Measurements from ENCODE around the gene WBP2NL. TPM values are rescaled to one million over a fixed set of nuclear protein-coding genes. Genes with fewer than 3 reads are reported as not detected.

WBP2NL gene
- polyA plus RNA-seq, 1 experiment: 0.21 TPM

DNA sequence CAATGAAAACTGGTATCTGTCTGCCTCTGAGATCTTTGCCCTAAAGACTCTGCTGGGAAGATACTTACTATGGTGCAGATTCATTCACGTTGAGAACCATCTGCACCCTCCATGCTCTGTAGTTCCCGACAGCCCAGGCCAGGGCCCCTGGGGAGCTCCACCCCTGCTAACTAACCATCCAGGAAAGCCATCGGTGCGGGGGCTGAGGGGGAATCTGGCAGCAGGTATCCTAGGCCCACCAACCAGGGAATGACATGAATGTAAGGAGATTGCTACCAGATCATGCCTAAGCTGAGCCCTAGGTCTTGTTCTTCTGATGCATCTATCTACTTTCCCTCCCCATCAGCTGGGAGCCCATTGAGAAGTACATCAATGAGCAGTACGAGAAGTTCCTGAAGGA, 11.3 kb upstream of the WBP2NL start:
- ChIA-PET CTCF (no interaction called here), POLR2A (no interaction called here)

DNA sequence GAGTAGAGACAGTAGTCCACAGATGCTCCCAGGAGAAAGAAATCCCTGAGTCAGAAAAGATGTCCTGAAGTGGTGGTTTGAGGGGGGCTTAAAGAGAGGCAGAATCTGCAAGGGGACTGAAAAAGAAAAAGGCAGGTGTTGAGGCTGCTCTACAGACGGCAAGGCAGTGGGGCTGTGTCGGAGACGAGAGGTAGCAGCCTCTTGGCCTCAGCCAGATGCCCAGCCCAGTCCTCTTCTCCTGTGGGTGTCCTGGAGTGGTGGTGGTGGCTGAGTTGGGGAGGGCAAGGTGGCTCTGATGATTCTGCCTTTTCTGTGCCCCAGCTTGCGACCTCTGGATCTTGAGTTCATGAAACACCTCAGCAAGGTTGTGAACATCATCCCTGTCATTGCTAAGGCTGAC, 9.3 kb upstream of the WBP2NL start:
- ChIA-PET CTCF (no interaction called here), POLR2A (no interaction called here)

More for the DNA sequence above, 11.3 kb upstream of the WBP2NL start:
- Histone ChIP-seq H3K27me3 (ENCODE audit: control insufficient read depth, insufficient read depth, low read length) (peaks cover 9% of the 10 kb centered on the region), H3K4me3 (ENCODE audit: low read depth, low read length) (no peak overlapping the region), H3K9me3 (ENCODE audit: control insufficient read depth, insufficient read depth, low read length) (no peaks in the 10 kb centered on the region), H3K27ac (ENCODE audit: low read depth, low read length) (no peak overlapping the region)
- no peak for DNase-seq (ENCODE audit: low read depth, low spot score)
- TF ChIP-seq, protein P1, sequence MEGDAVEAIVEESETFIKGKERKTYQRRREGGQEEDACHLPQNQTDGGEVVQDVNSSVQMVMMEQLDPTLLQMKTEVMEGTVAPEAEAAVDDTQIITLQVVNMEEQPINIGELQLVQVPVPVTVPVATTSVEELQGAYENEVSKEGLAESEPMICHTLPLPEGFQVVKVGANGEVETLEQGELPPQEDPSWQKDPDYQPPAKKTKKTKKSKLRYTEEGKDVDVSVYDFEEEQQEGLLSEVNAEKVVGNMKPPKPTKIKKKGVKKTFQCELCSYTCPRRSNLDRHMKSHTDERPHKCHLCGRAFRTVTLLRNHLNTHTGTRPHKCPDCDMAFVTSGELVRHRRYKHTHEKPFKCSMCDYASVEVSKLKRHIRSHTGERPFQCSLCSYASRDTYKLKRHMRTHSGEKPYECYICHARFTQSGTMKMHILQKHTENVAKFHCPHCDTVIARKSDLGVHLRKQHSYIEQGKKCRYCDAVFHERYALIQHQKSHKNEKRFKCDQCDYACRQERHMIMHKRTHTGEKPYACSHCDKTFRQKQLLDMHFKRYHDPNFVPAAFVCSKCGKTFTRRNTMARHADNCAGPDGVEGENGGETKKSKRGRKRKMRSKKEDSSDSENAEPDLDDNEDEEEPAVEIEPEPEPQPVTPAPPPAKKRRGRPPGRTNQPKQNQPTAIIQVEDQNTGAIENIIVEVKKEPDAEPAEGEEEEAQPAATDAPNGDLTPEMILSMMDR (IDR thresholded peaks at IDR 0.05; ENCODE audit: low read depth, low read length): no peak

GRCh38 chr22:41991111-41991510, 7.5 kb upstream of the WBP2NL start:
- H3K27ac ChIP-seq (ENCODE audit: low read depth, low read length): no peak overlapping the region
- DNase-seq (ENCODE audit: low read depth, low spot score): no peak
- H3K27me3 ChIP-seq (ENCODE audit: control insufficient read depth, insufficient read depth, low read length): peaks cover 6% of the 10 kb centered on the region
- H3K9me3 ChIP-seq (ENCODE audit: control insufficient read depth, insufficient read depth, low read length): no peaks in the 10 kb centered on the region
- TF ChIP-seq, protein P1 (IDR thresholded peaks at IDR 0.05; ENCODE audit: low read depth, low read length): no peak
- no peak overlapping the region for H3K4me3 ChIP-seq (ENCODE audit: low read depth, low read length)
- ChIA-PET CTCF (no interaction called here), POLR2A (no interaction called here)

More for the DNA sequence above, 9.3 kb upstream of the WBP2NL start:
- peaks cover 3% of the 10 kb centered on the region for H3K27me3 ChIP-seq (ENCODE audit: control insufficient read depth, insufficient read depth, low read length)
- no peak overlapping the region for H3K4me3 ChIP-seq (ENCODE audit: low read depth, low read length)
- H3K27ac ChIP-seq (ENCODE audit: low read depth, low read length): no peak overlapping the region
- no peaks in the 10 kb centered on the region for H3K9me3 ChIP-seq (ENCODE audit: control insufficient read depth, insufficient read depth, low read length)
- TF ChIP-seq, protein P1 (IDR thresholded peaks at IDR 0.05; ENCODE audit: low read depth, low read length): no peak
- DNase-seq (ENCODE audit: low read depth, low spot score): no peak

GRCh38 chr22:41992496-41992895, 6.1 kb upstream of the WBP2NL start:
- H3K4me3 ChIP-seq (ENCODE audit: low read depth, low read length): no peak overlapping the region
- no peak for DNase-seq (ENCODE audit: low read depth, low spot score)
- ChIA-PET POLR2A (no interaction called here), CTCF (interaction anchor here (0.7 kb wide), 2 partner anchors 119 to 449 kb away, joined by 3 to 4 read pairs; no protein-coding TSS in a partner anchor)
- no peaks in the 10 kb centered on the region for H3K9me3 ChIP-seq (ENCODE audit: control insufficient read depth, insufficient read depth, low read length)
- TF ChIP-seq, protein P1 (IDR thresholded peaks at IDR 0.05; ENCODE audit: low read depth, low read length): no peak
- no peak overlapping the region for H3K27ac ChIP-seq (ENCODE audit: low read depth, low read length)
- peaks cover 15% of the 10 kb centered on the region for H3K27me3 ChIP-seq (ENCODE audit: control insufficient read depth, insufficient read depth, low read length)

GRCh38 chr22:41995211-41995610, 3.4 kb upstream of the WBP2NL start:
- TF ChIP-seq, protein P1 (IDR thresholded peaks at IDR 0.05; ENCODE audit: low read depth, low read length): no peak
- H3K27me3 ChIP-seq (ENCODE audit: control insufficient read depth, insufficient read depth, low read length): peaks cover 16% of the 10 kb centered on the region
- ChIA-PET CTCF (no interaction called here), POLR2A (interaction anchor here (0.7 kb wide), 1 partner anchor 350 kb away, joined by 6 read pairs; no protein-coding TSS in a partner anchor)
- DNase-seq (ENCODE audit: low read depth, low spot score): no peak
- H3K4me3 ChIP-seq (ENCODE audit: low read depth, low read length): no peak overlapping the region
- H3K9me3 ChIP-seq (ENCODE audit: control insufficient read depth, insufficient read depth, low read length): peaks cover 13% of the 10 kb centered on the region
- no peak overlapping the region for H3K27ac ChIP-seq (ENCODE audit: low read depth, low read length)

Measured in AG04450 (cell line).